Hematopoietic multipotent progenitor cell treated with erythropoietin and hydrocortisone succinate and interleukin-3 and kit ligand, for 6 days (in vitro differentiated cells): ENCODE measurements around the gene ABHD6.
A peak's percentile ranks its signal among the peaks of the same experiment; 100 is the strongest.
"Not testable (repeated sequence)": the region's sequence is repeated elsewhere in the genome, so short reads cannot be mapped to it uniquely, and the experiment has no call there.

Source experiments
- DNase-seq: peaks from one replicate; pipeline ENCODE4 v3.0.0-alpha.2; 2015

The ABHD6 gene

GRCh38 chr3:58285334-58285733 lies 47.7 kb downstream of the ABHD6 start:
- DNase-seq, result no peak

- no peak for DNase-seq
These were observed 49.8 kb downstream of the ABHD6 start for GRCh38 chr3:58287354-58287753.

- peak; percentile 25 for DNase-seq
These were observed 50.6 kb downstream of the ABHD6 start for GRCh38 chr3:58288011-58288728.

- DNase-seq, result not testable (repeated sequence)
These were observed 51.5 kb downstream of the ABHD6 start for GRCh38 chr3:58288964-58289613.

GRCh38 chr3:58290446-58290845 lies 52.9 kb downstream of the ABHD6 start:
- not testable (repeated sequence) for DNase-seq

GRCh38 chr3:58291671-58292338 lies 54.2 kb downstream of the ABHD6 start:
- DNase-seq, result no peak

- no peak for DNase-seq
These were observed 55.3 kb downstream of the ABHD6 start for GRCh38 chr3:58292866-58293265.

GRCh38 chr3:58293516-58293915 lies 55.9 kb downstream of the ABHD6 start:
- no peak for DNase-seq

GRCh38 chr3:58296269-58296668 lies 58.7 kb downstream of the ABHD6 start:
- DNase-seq, result no peak

- DNase-seq, result no peak
These were observed 59.3 kb downstream of the ABHD6 start for GRCh38 chr3:58296843-58297242.

GRCh38 chr3:58298190-58298589 lies 60.6 kb downstream of the ABHD6 start:
- no peak for DNase-seq

- no peak for DNase-seq
These were observed 61.5 kb downstream of the ABHD6 start for GRCh38 chr3:58299075-58299474.

GRCh38 chr3:58299839-58300516 lies 62.4 kb downstream of the ABHD6 start:
- DNase-seq, result peak; percentile 54

GRCh38 chr3:58305882-58306711 lies 68.5 kb downstream of the ABHD6 start, which contains the start of the genes HTD2 and RPP14:
Gene HTD2, plus strand, starts transcription at chr3:58306520. Its CDS starts 11,094 bp downstream, at chr3:58317614.
Gene RPP14, plus strand, starts transcription at chr3:58306245. Its CDS starts 4,085 bp downstream, at chr3:58310330.
- DNase-seq, result peak; percentile 99

- peak; percentile 90 for DNase-seq
These were observed 70.1 kb downstream of the ABHD6 start for GRCh38 chr3:58307639-58308215.

- peak; percentile 41 for DNase-seq
These were observed 71.1 kb downstream of the ABHD6 start for GRCh38 chr3:58308728-58309127.

- DNase-seq, result no peak
These were observed 80.2 kb downstream of the ABHD6 start for GRCh38 chr3:58317811-58318210.

- no peak for DNase-seq
These were observed 84.2 kb downstream of the ABHD6 start for GRCh38 chr3:58321791-58322190.

GRCh38 chr3:58322793-58323192 lies 85.2 kb downstream of the ABHD6 start:
- no peak for DNase-seq

GRCh38 chr3:58323529-58324390 lies 86.2 kb downstream of the ABHD6 start:
- DNase-seq, result peak; percentile 52
